ENCODE measurements around the gene ATP11C.
"Not testable (repeated sequence)": the region's sequence is repeated elsewhere in the genome, so short reads cannot be mapped to it uniquely, and the experiment has no call there.

ATP11C gene

GRCh38 chrX:139924069-139924695 lies 8.7 kb downstream of the ATP11C start:
- DNase-seq: no peak

- not testable (repeated sequence) for DNase-seq
Measured at GRCh38 chrX:139921142-139921541, 11.7 kb downstream of the ATP11C start.

GRCh38 chrX:139920316-139920715 lies 12.5 kb downstream of the ATP11C start:
- no peak for DNase-seq

- no peak for DNase-seq
Measured at GRCh38 chrX:139914421-139914820, 18.4 kb downstream of the ATP11C start.

GRCh38 chrX:139909712-139910111 lies 23.1 kb downstream of the ATP11C start:
- no peak for DNase-seq

GRCh38 chrX:139907078-139907477 lies 25.8 kb downstream of the ATP11C start:
- DNase-seq: no peak

- no peak for DNase-seq
Measured at GRCh38 chrX:139905743-139906142, 27.1 kb downstream of the ATP11C start.

- no peak for DNase-seq
Measured at GRCh38 chrX:139905051-139905450, 27.8 kb downstream of the ATP11C start.

- no peak for DNase-seq
Measured at GRCh38 chrX:139903210-139903609, 29.6 kb downstream of the ATP11C start.

GRCh38 chrX:139902559-139902958 lies 30.3 kb downstream of the ATP11C start:
- DNase-seq: no peak

GRCh38 chrX:139898334-139898733 lies 34.5 kb downstream of the ATP11C start:
- no peak for DNase-seq

- DNase-seq: no peak
Measured at GRCh38 chrX:139892512-139892911, 40.3 kb downstream of the ATP11C start.

- no peak for DNase-seq
Measured at GRCh38 chrX:139890991-139891700, 41.7 kb downstream of the ATP11C start.

GRCh38 chrX:139889760-139890159 lies 43.1 kb downstream of the ATP11C start:
- no peak for DNase-seq

GRCh38 chrX:139883984-139884383 lies 48.9 kb downstream of the ATP11C start:
- no peak for DNase-seq

- DNase-seq: no peak
Measured at GRCh38 chrX:139882299-139882698, 50.6 kb downstream of the ATP11C start.

GRCh38 chrX:139881572-139881971 lies 51.3 kb downstream of the ATP11C start:
- DNase-seq: no peak

- DNase-seq: no peak
Measured at GRCh38 chrX:139881130-139881529, 51.7 kb downstream of the ATP11C start.

GRCh38 chrX:139877710-139878414 lies 55.0 kb downstream of the ATP11C start:
- DNase-seq: no peak

- DNase-seq: no peak
Measured at GRCh38 chrX:139875841-139876240, 57.0 kb downstream of the ATP11C start.

GRCh38 chrX:139869796-139870195 lies 63.1 kb downstream of the ATP11C start:
- no peak for DNase-seq

GRCh38 chrX:139864640-139865039 lies 68.2 kb downstream of the ATP11C start:
- no peak for DNase-seq

GRCh38 chrX:139862208-139862607 lies 70.6 kb downstream of the ATP11C start:
- no peak for DNase-seq

GRCh38 chrX:139856826-139857225 lies 76.0 kb downstream of the ATP11C start:
- DNase-seq: not testable (repeated sequence)
